CD4-positive, alpha-beta T cell treated with Interleukin-21 for 1 hour (primary cell): ENCODE results near the gene SERPINC1.
"Not testable (repeated sequence)": the region's sequence is repeated elsewhere in the genome, so short reads cannot be mapped to it uniquely, and the experiment has no call there.

Source experiments
- DNase-seq: peaks from one replicate; pipeline ENCODE4 v3.0.0-alpha.2; 2020

The SERPINC1 gene

DNA sequence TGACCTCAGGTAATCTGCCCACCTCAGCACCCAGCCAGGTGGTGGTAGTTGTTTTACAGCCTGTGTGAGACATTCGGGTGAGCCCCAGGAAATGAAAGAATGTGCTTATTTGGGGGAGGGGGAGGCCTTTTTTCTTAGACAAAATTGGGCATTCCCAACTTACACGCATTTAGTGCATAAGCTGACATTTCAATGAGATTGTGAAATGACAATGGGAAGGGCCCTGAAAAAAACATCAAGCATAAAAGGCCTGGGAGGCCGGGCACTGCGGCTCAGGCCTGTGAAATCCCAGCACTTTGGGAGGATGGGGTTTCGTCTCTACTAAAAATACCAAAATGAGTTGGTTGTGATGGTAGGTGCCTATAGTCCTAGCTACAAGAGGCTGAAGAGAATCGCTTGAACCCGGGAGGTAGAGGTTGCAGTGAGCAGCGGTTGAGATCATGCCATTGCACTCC, 54.3 kb downstream of the SERPINC1 start:
- no peak for DNase-seq

DNA sequence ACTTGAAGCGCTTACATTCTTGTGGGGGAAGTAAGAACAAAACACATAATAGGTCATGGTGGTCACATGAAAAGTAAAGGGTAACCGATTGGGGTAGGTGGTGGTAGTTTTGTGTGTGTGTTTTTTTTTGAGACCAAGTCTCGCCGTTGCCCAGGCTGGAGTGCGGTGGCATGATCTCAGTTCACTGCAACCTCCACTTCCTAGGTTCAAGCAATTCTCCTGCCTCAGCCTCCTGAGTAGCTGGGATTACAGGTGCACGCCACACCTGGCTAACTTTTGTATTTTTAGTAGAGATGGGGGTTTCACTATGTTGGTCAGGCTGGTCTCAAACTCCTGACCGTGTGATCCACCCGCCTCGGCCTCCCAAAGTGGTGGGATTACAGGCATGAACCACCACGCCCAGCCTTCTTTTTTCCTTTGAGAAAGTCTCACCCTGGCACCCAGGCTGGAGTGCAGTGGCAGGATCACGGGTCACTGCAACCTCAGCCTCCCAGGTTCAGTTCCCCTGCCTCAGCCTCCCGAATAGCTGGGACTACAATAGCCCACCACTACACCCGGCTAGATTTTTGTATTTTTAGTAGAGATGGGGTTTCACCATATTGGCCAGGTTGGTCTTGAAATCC, 54.9 kb downstream of the SERPINC1 start:
- DNase-seq, result not testable (repeated sequence)

GRCh38 chr1:173861731-173862145, 55.4 kb downstream of the SERPINC1 start:
- no peak for DNase-seq

- DNase-seq, result no peak
Measured at GRCh38 chr1:173860065-173860464, 57.1 kb downstream of the SERPINC1 start.

DNA sequence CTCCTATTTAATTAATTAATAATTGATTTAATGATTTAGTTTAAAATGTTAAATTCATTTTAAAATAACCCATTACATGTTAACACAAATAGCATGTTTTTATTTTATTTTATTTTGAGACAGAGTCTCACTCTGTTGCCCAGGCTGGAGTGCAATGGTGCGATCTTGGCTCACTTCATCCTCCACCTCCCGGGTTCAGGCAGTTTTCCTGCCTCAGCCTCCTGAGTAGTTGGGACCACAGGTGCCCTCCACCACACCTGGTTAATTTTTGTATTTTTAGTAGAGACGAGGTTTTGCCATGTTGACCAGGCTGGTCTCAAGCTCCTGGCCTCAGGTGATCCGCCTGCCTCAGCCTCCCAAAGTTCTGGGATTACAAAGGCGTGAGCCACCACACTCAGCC, 57.6 kb downstream of the SERPINC1 start:
- not testable (repeated sequence) for DNase-seq

GRCh38 chr1:173857363-173857917, 59.7 kb downstream of the SERPINC1 start:
- no peak for DNase-seq

- DNase-seq, result no peak
Measured at GRCh38 chr1:173856903-173857302, 60.2 kb downstream of the SERPINC1 start.

GRCh38 chr1:173856014-173856413, 61.1 kb downstream of the SERPINC1 start:
- no peak for DNase-seq
